Right atrium auricular region (tissue), 2 donors: Measurements from ENCODE around the gene GPR180. TPM values are rescaled to one million over a fixed set of nuclear protein-coding genes. Genes with fewer than 3 reads are reported as not detected.

Experiments used
- DNase-seq: peaks from one replicate; pipeline ENCODE4 v3.0.0-alpha.2; 2019; ENCODE audit warnings: low spot score
- H3K27ac ChIP-seq, 2 donors: fragments of 200-600 bp; sonication (generic); 1 replicate in 1 of 2; 2 replicates in 1 of 2; pipeline ENCODE4 v1.5.1; 2016 to 2019
- H3K27me3 ChIP-seq, 2 donors: fragments of 200-600 bp; sonication (generic); one replicate each; pipeline versions ENCODE4 v1.5.1 to v1.6.0; 2017 to 2019
- H3K36me3 ChIP-seq: fragments of 200-600 bp; sonication (generic); one replicate; pipeline ENCODE4 v1.5.1; 2016
- H3K4me1 ChIP-seq, 2 donors: fragments of 200-600 bp; sonication (generic); one replicate each; pipeline versions ENCODE4 v1.5.1 to v1.6.0; 2017 to 2019
- H3K4me3 ChIP-seq, 2 donors: fragments of 200-600 bp; sonication (generic); 1 replicate in 1 of 2; 2 replicates in 1 of 2; pipeline ENCODE4 v1.5.1; 2017 to 2019; ENCODE audit warnings: mild to moderate bottlenecking in 1 of 2, moderate library complexity in 1 of 2
- H3K9me3 ChIP-seq, 2 donors: fragments of 200-600 bp; sonication (generic); one replicate each; pipeline ENCODE4 v1.5.1; 2019
- CTCF ChIP-seq, 2 donors: fragments of 200-600 bp; sonication (generic); IDR thresholded peaks; one replicate each; pipeline ENCODE4 v1.5.1; 2019; ENCODE audit warnings: antibody characterized with exemption in 2 of 2
- total RNA-seq, 2 donors: library from RNA; depleted of rRNA; stranded (reverse); fragments of >200 nt; gene quantifications; one replicate each; pipeline ENCODE4 v1.1.0, GENCODE V29; 2016

GPR180 gene
- total RNA-seq, 2 donors from 2014 or later: 3.8 to 5.0 TPM

GRCh38 chr13:94661406-94661805, 59.7 kb downstream of the GPR180 start:
- Histone ChIP-seq H3K4me3 (no peak overlapping the region), H3K27ac (no peak overlapping the region), H3K9me3 (peaks cover 0 to 3% of the 10 kb centered on the region in 2 donors), H3K4me1 (no peaks in the 10 kb centered on the region), H3K36me3 (no peaks in the 10 kb centered on the region), H3K27me3 (no peaks in the 10 kb centered on the region)
- no peak for TF ChIP-seq CTCF (IDR thresholded peaks at IDR 0.05)
- DNase-seq: no peak

- H3K9me3 ChIP-seq: no peaks in the 10 kb centered on the region
- no peaks in the 10 kb centered on the region for H3K27me3 ChIP-seq
- no peak overlapping the region for H3K4me3 ChIP-seq
- H3K27ac ChIP-seq: no peak overlapping the region
- H3K36me3 ChIP-seq: no peaks in the 10 kb centered on the region
- no peak for TF ChIP-seq CTCF (IDR thresholded peaks at IDR 0.05)
- no peak for DNase-seq
- H3K4me1 ChIP-seq: no peaks in the 10 kb centered on the region
These were observed 60.8 kb downstream of the GPR180 start for GRCh38 chr13:94662274-94662945.

- DNase-seq: no peak
- H3K4me1 ChIP-seq: no peaks in the 10 kb centered on the region
- no peak overlapping the region for H3K4me3 ChIP-seq
- no peak overlapping the region for H3K27ac ChIP-seq
- no peak for TF ChIP-seq CTCF (IDR thresholded peaks at IDR 0.05)
- no peaks in the 10 kb centered on the region for H3K27me3 ChIP-seq
- no peaks in the 10 kb centered on the region for H3K9me3 ChIP-seq
- H3K36me3 ChIP-seq: no peaks in the 10 kb centered on the region
These were observed 63.2 kb downstream of the GPR180 start for GRCh38 chr13:94664889-94665288.

GRCh38 chr13:94666065-94666464, 64.4 kb downstream of the GPR180 start:
- no peaks in the 10 kb centered on the region for H3K4me1 ChIP-seq
- no peak for TF ChIP-seq CTCF (IDR thresholded peaks at IDR 0.05)

GRCh38 chr13:94667190-94667589, 65.5 kb downstream of the GPR180 start:
- Histone ChIP-seq H3K4me1 (no peaks in the 10 kb centered on the region), H3K27me3 (no peaks in the 10 kb centered on the region), H3K4me3 (no peak overlapping the region), H3K27ac (no peak overlapping the region), H3K9me3 (no peaks in the 10 kb centered on the region), H3K36me3 (no peaks in the 10 kb centered on the region)
- DNase-seq: no peak
- TF ChIP-seq CTCF (IDR thresholded peaks at IDR 0.05): no peak

More at GRCh38 chr13:94666065-94666464, 64.4 kb downstream of the GPR180 start:
- Histone ChIP-seq H3K4me3 (no peak overlapping the region), H3K27me3 (no peaks in the 10 kb centered on the region), H3K36me3 (no peaks in the 10 kb centered on the region), H3K9me3 (no peaks in the 10 kb centered on the region), H3K27ac (no peak overlapping the region)
- no peak for DNase-seq

GRCh38 chr13:94672400-94672799, 70.7 kb downstream of the GPR180 start:
- no peak overlapping the region for H3K4me3 ChIP-seq
- H3K9me3 ChIP-seq: no peaks in the 10 kb centered on the region
- H3K4me1 ChIP-seq: no peaks in the 10 kb centered on the region
- no peak for DNase-seq
- H3K36me3 ChIP-seq: no peaks in the 10 kb centered on the region
- H3K27me3 ChIP-seq: no peaks in the 10 kb centered on the region
- TF ChIP-seq CTCF (IDR thresholded peaks at IDR 0.05): no peak
- H3K27ac ChIP-seq: no peak overlapping the region
